ENCODE data around the gene ZBTB45.

ZBTB45 gene

GRCh38 chr19:58558623-58559274, 39.1 kb upstream of the ZBTB45 start (continued):
- TF ChIP-seq ZBTB6 (tag by site-specific recombination; IDR thresholded peaks at IDR 0.05) = no peak
- no peak for TF ChIP-seq ZNF302 (tag by site-specific recombination; IDR thresholded peaks at IDR 0.05; ENCODE audit: low read depth)
- TF ChIP-seq ZNF692 (tag by site-specific recombination; IDR thresholded peaks at IDR 0.05) = 0 out of 2 replicates have a peak, but pooled peaks have one; percentile 26
- TF ChIP-seq IKZF3 (tag by site-specific recombination; IDR thresholded peaks at IDR 0.05) = no peak
- peak; percentile 18; the same call in 1 of the 2 replicates for TF ChIP-seq KLF1 (tag by site-specific recombination; IDR thresholded peaks at IDR 0.05)
- 0 out of 2 replicates have a peak, but pooled peaks have one; percentile 68 for TF ChIP-seq HOXC10 (CRISPR knock-in tag; IDR thresholded peaks at IDR 0.05)
- no peak for TF ChIP-seq ZNF211 (tag by site-specific recombination; IDR thresholded peaks at IDR 0.05; ENCODE audit: low read depth)
- TF ChIP-seq ZNF629 (tag by site-specific recombination; IDR thresholded peaks at IDR 0.05) = peak; percentile 90

GRCh38 chr19:58558066-58558622, 38.5 kb upstream of the ZBTB45 start, which contains the start of gene UBE2M:
Gene UBE2M, minus strand, starts transcription at chr19:58558611. Its CDS starts 230 bp downstream, at chr19:58558381.
- POLR2A ChIA-PET = interaction anchor here (1.2 to 4.0 kb wide), 4 partner anchors 9 to 38 kb away, joined by 3 to 62 read pairs (median 20); partner anchors contain the start of genes TRIM28 and ZBTB45
- Histone ChIP-seq H3K36me3 (ENCODE audit: control insufficient read depth in 2 of 2, insufficient read depth in 1 of 2, low read length in 2 of 2) (peaks cover 13 to 51% of the 10 kb centered on the region in 2 experiments), H3K27ac (ENCODE audit: extremely low read depth, low read depth, low read length) (peak within 1 kb of the TSS; percentile 99), H3K4me3 (ENCODE audit: low read depth, low read length) (peak within 1 kb of the TSS; percentile 89), H3K9me3 (ENCODE audit: control insufficient read depth, insufficient read depth, low read depth, low read length) (no peaks in the 10 kb centered on the region), H3K4me1 (ENCODE audit: control insufficient read depth, insufficient read depth, low read length) (peaks cover 17% of the 10 kb centered on the region)
- CTCF ChIA-PET = interaction anchor here (1.1 to 1.2 kb wide), 2 partner anchors 14 to 38 kb away, joined by 3 read pairs; partner anchors contain the start of gene ZBTB45
- TF ChIP-seq KLF9 (tag by site-specific recombination; IDR thresholded peaks at IDR 0.05; ENCODE audit: low read depth) (peak; percentile 27; the same call in 1 of the 2 replicates), PATZ1 (tag by site-specific recombination; IDR thresholded peaks at IDR 0.05) (peak; percentile 56; the same call in 1 of the 2 replicates), ZBTB20 (tag by site-specific recombination; IDR thresholded peaks at IDR 0.05) (no peak), ZNF280D (tag by site-specific recombination; IDR thresholded peaks at IDR 0.05) (no peak), ZBTB48 (tag by site-specific recombination; IDR thresholded peaks at IDR 0.05) (0 out of 2 replicates have a peak, but pooled peaks have one; percentile 26), GFI1B (tag by site-specific recombination; IDR thresholded peaks at IDR 0.05) (peak; percentile 43; the same call in 1 of the 2 replicates), FEZF1 (tag by site-specific recombination; IDR thresholded peaks at IDR 0.05) (0 out of 2 replicates have a peak, but pooled peaks have one; percentile 20), ZFHX2 (tag by site-specific recombination; conservative IDR thresholded peaks at IDR 0.05) (peak; percentile 46), ZNF76 (tag by site-specific recombination; IDR thresholded peaks at IDR 0.05; ENCODE audit: borderline replicate concordance, low read depth) (0 out of 2 replicates have a peak, but pooled peaks have one; percentile 5), ZNF692 (tag by site-specific recombination; IDR thresholded peaks at IDR 0.05) (peak; percentile 17; the same call in 1 of the 2 replicates), EGR2 (tag by site-specific recombination; IDR thresholded peaks at IDR 0.05; ENCODE audit: low read depth) (peak; percentile 72), KLF17 (tag by site-specific recombination; IDR thresholded peaks at IDR 0.05) (0 out of 2 replicates have a peak, but pooled peaks have one; percentile 41), KLF7 (tag by site-specific recombination; IDR thresholded peaks at IDR 0.05; ENCODE audit: borderline replicate concordance) (0 out of 2 replicates have a peak, but pooled peaks have one; percentile 19)
